NT2/D1 (cell line): Measurements from ENCODE around the gene SFXN5.

Experiments
- DNase-seq: peaks from one replicate; pipeline ENCODE4 v3.0.0-alpha.2; 2011; ENCODE audit warnings: low read depth, low spot score
- H3K27me3 ChIP-seq: 2 replicates; pipeline ENCODE4 v1.6.0; 2011; ENCODE audit warnings: mild to moderate bottlenecking; ENCODE audit not compliant: insufficient read length, insufficient read depth
- H3K36me3 ChIP-seq: 2 replicates; pipeline ENCODE4 v1.6.1; 2011; ENCODE audit warnings: mild to moderate bottlenecking, low read length, mixed read lengths; ENCODE audit not compliant: insufficient read depth, insufficient read length
- H3K4me1 ChIP-seq: 2 replicates; pipeline ENCODE4 v1.5.1; 2011; ENCODE audit not compliant: insufficient read depth, insufficient read length
- H3K4me3 ChIP-seq: 2 replicates; pipeline ENCODE4 v1.5.1; 2011; ENCODE audit warnings: low read depth; ENCODE audit not compliant: insufficient read length
- H3K9ac ChIP-seq: 2 replicates; pipeline ENCODE4 v1.6.0; 2011; ENCODE audit warnings: low read depth; ENCODE audit not compliant: insufficient read length
- H3K9me3 ChIP-seq: 2 replicates; pipeline ENCODE4 v1.5.1; 2011; ENCODE audit warnings: mild to moderate bottlenecking, low read length; ENCODE audit not compliant: insufficient read depth
- SUZ12 ChIP-seq: IDR thresholded peaks from 2 replicates; pipeline ENCODE4 v1.6.1; 2011; ENCODE audit not compliant: insufficient read length, insufficient read depth; ENCODE audit errors: extremely low read depth
- YY1 ChIP-seq: IDR thresholded peaks from 2 replicates; pipeline ENCODE4 v1.6.1; 2011; ENCODE audit not compliant: insufficient read length, insufficient read depth
- ZNF274 ChIP-seq: IDR thresholded peaks from 2 replicates; pipeline ENCODE4 v1.6.1; 2011; ENCODE audit warnings: mild to moderate bottlenecking, low read depth, low read length

SFXN5 gene

GRCh38 chr2:72999729-73000725, 71.5 kb downstream of the SFXN5 start:
- no peaks in the 10 kb centered on the region for H3K9me3 ChIP-seq
- H3K27me3 ChIP-seq = no peaks in the 10 kb centered on the region
- DNase-seq = no peak
- no peak overlapping the region for H3K9ac ChIP-seq
- no peak overlapping the region for H3K4me3 ChIP-seq
- H3K4me1 ChIP-seq = no peaks in the 10 kb centered on the region
- TF ChIP-seq SUZ12 (no peak), YY1 (no peak), ZNF274 (no peak)
- H3K36me3 ChIP-seq = peaks cover 29% of the 10 kb centered on the region

- H3K27me3 ChIP-seq = no peaks in the 10 kb centered on the region
- H3K36me3 ChIP-seq = peaks cover 27% of the 10 kb centered on the region
- TF ChIP-seq ZNF274 (no peak), YY1 (no peak), SUZ12 (no peak)
- H3K4me3 ChIP-seq = no peak overlapping the region
- no peaks in the 10 kb centered on the region for H3K9me3 ChIP-seq
- no peak for DNase-seq
- no peak overlapping the region for H3K9ac ChIP-seq
- H3K4me1 ChIP-seq = no peaks in the 10 kb centered on the region
Observed at GRCh38 chr2:72998724-72999123, 72.8 kb downstream of the SFXN5 start.

DNA sequence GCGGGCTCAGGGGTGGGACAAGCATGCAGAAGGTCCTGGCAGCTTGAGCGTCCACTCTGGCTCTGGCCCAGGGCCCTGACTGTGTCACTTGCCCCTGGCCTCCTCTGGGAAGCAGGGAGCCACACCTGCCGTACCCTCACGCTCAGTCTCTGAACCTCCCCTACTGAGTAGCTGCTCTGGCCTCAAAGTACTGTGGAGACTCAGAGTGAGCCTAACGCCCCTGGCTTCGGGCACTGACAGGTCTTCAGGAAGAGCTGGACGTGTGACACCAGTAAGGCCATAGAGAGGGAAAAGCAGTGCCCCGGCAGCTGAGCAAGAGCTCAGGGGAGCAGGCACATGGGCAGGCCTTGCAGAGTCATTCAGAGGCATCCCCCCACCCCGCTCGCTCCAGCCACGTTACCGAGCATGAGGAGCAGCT, 73.3 kb downstream of the SFXN5 start:
- Histone ChIP-seq H3K9ac (no peak overlapping the region), H3K9me3 (no peaks in the 10 kb centered on the region), H3K4me3 (no peak overlapping the region), H3K27me3 (no peaks in the 10 kb centered on the region), H3K4me1 (no peaks in the 10 kb centered on the region), H3K36me3 (peaks cover 27% of the 10 kb centered on the region)
- no peak for DNase-seq
- TF ChIP-seq SUZ12 = no peak
- no peak for TF ChIP-seq ZNF274
- TF ChIP-seq YY1 = no peak

GRCh38 chr2:72996117-72996502, 75.4 kb downstream of the SFXN5 start:
- no peak for DNase-seq
- Histone ChIP-seq H3K9ac (no peak overlapping the region), H3K4me3 (no peak overlapping the region), H3K4me1 (peaks cover under 1% of the 10 kb centered on the region), H3K9me3 (no peaks in the 10 kb centered on the region), H3K36me3 (peaks cover 33% of the 10 kb centered on the region), H3K27me3 (no peaks in the 10 kb centered on the region)
- TF ChIP-seq ZNF274 (no peak), SUZ12 (no peak), YY1 (no peak)

DNA sequence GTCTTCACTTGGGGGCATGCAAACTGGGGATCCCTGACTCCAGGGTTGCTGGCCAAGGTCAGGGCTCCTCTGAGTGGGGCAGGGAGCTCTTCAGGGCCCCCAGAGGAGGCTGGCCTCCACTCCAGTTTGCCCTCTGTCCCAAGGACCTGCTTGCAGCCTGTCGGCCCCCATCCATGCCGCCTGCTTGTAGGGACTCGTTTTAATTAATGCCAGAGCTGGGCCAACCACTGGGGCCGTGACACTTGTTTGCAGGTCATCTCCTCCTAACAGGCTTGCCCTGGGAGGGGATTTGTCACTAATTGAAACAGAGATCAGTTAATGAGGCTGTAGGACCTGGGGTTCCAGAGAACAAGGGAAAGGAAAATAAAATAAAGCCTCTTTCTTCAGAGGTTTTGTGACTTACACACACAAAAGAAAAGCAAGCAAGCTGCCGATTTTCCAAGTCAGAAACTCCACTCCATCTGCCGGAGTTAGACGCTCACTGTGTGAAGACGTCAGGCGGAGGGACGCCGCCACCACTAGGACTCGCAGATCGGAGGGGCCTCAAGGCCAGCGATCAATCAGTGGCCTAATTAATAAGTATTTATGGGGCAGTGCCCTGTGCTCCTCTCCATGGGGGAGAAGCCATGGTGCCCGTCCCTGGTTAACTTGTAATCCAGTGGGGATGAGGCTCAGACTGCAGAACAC, 75.9 kb downstream of the SFXN5 start:
- Histone ChIP-seq H3K4me3 (no peak overlapping the region), H3K9ac (no peak overlapping the region), H3K36me3 (peaks cover 34% of the 10 kb centered on the region), H3K4me1 (peaks cover 3% of the 10 kb centered on the region), H3K9me3 (no peaks in the 10 kb centered on the region), H3K27me3 (no peaks in the 10 kb centered on the region)
- no peak for DNase-seq
- no peak for TF ChIP-seq YY1
- no peak for TF ChIP-seq ZNF274
- no peak for TF ChIP-seq SUZ12

- no peak for DNase-seq
- Histone ChIP-seq H3K4me3 (no peak overlapping the region), H3K9me3 (no peaks in the 10 kb centered on the region), H3K36me3 (peaks cover 34% of the 10 kb centered on the region), H3K9ac (no peak overlapping the region), H3K4me1 (peaks cover 5% of the 10 kb centered on the region), H3K27me3 (no peaks in the 10 kb centered on the region)
- no peak for TF ChIP-seq SUZ12
- no peak for TF ChIP-seq YY1
- TF ChIP-seq ZNF274 = no peak
Observed at GRCh38 chr2:72994991-72995380, 76.5 kb downstream of the SFXN5 start.

DNA sequence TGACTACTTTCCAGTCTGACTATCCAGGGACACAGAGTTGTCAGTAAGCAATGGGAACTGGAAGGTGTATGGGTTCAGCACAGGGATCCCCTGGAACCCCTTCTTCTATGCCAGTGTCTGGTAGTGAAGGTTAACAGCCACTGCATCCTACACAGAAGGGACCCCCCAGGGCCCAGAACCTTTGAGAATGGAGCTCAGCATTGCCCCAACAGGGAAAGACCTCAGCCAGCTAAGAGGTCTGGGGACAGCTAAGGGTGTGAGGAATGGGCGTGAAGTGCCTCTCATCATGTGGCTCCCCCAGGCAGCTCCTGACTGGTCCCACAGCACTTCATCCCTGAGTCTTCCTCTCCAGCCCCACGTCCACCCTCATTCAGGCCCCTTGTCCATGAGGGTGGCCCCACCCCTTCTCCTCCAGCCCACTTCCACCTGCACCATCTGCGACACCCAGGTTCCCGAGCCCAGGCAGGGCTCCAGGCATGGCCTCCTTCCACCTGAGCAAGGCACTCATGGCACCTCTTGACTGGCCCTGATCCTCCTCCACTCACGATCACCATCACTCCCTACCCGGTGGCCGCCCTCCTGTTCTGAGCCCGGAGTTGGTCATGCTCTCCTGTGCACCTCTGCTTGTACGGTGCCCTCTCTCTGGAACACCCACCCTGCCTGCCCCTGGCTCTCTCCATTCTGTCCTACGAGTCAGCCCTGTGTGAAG, 77.1 kb downstream of the SFXN5 start:
- Histone ChIP-seq H3K9me3 (no peaks in the 10 kb centered on the region), H3K36me3 (peaks cover 34% of the 10 kb centered on the region), H3K9ac (no peak overlapping the region), H3K4me3 (no peak overlapping the region), H3K4me1 (peaks cover 7% of the 10 kb centered on the region), H3K27me3 (no peaks in the 10 kb centered on the region)
- TF ChIP-seq SUZ12 (no peak), YY1 (no peak), ZNF274 (no peak)
- DNase-seq = no peak
